HEK293 (cell line): ENCODE measurements around the gene SCN7A.

ENCODE experiments used
- CTCF ChIA-PET: fragments of 350-600 bp; formaldehyde crosslinking; extraction: SDS; loops from one replicate; lab custom pipeline; 2021; ENCODE audit warnings: antibody characterized with exemption; lab: Yijun Ruan, JAX
- POLR2A ChIA-PET: fragments of 300-600 bp; formaldehyde crosslinking; extraction: SDS; loops from one replicate; lab custom pipeline; 2020; ENCODE audit warnings: antibody characterized with exemption, inconsistent platforms; lab: Yijun Ruan, JAX
- H3K27ac ChIP-seq: fragments of 200-500 bp; sonication (Bioruptor generic); 2 replicates; pipeline ENCODE4 v1.5.1; 2014; ENCODE audit warnings: low read depth, low read length, control low read depth, inconsistent platforms; ENCODE audit errors: extremely low read depth
- H3K36me3 ChIP-seq, 2 experiments: fragments of 200-500 bp in 1 of 2; sonication (Bioruptor generic) in 1 of 2; 1 replicate in 1 of 2; 2 replicates in 1 of 2; pipeline ENCODE4 v1.5.1; 2014 to 2017; ENCODE audit warnings: inconsistent platforms in 2 of 2, low read length in 2 of 2; ENCODE audit not compliant: control insufficient read depth in 2 of 2, insufficient read depth in 1 of 2
- H3K4me1 ChIP-seq: fragments of 200-500 bp; sonication (Bioruptor generic); 2 replicates; pipeline ENCODE4 v1.5.1; 2014; ENCODE audit warnings: mild to moderate bottlenecking, low read length, inconsistent platforms; ENCODE audit not compliant: control insufficient read depth, insufficient read depth
- H3K4me3 ChIP-seq: 2 replicates; pipeline ENCODE4 v1.5.1; 2011; ENCODE audit warnings: low read depth, mild to moderate bottlenecking, control low read depth, low read length, moderate library complexity
- H3K9me3 ChIP-seq: fragments of 200-500 bp; sonication (Bioruptor generic); 2 replicates; pipeline ENCODE4 v1.5.1; 2014; ENCODE audit warnings: low read depth, low read length, inconsistent platforms; ENCODE audit not compliant: control insufficient read depth, insufficient read depth
- FEZF1 ChIP-seq: fragments of 450-650 bp; formaldehyde crosslinking; IDR thresholded peaks from 2 replicates; pipeline ENCODE4 v1.5.1; 2016; ENCODE audit warnings: missing biosample characterization, missing genetic modification characterization
- GFI1B ChIP-seq: fragments of 450-650 bp; formaldehyde crosslinking; IDR thresholded peaks from 2 replicates; pipeline ENCODE4 v1.5.1; 2016; ENCODE audit warnings: missing biosample characterization, missing genetic modification characterization
- REST ChIP-seq: fragments of 450-650 bp; formaldehyde crosslinking; IDR thresholded peaks from 2 replicates; pipeline ENCODE4 v1.5.1; 2016; ENCODE audit warnings: missing biosample characterization, missing genetic modification characterization
- ZBTB11 ChIP-seq: fragments of 450-650 bp; formaldehyde crosslinking; conservative IDR thresholded peaks from 2 replicates; pipeline ENCODE4 v1.5.1; 2016; ENCODE audit warnings: low read depth, missing biosample characterization, missing genetic modification characterization
- ZNF266 ChIP-seq: fragments of 450-650 bp; formaldehyde crosslinking; IDR thresholded peaks from 2 replicates; pipeline ENCODE4 v1.5.1; 2016; ENCODE audit warnings: missing biosample characterization, missing genetic modification characterization, low read depth
- ZNF350 ChIP-seq: fragments of 450-650 bp; formaldehyde crosslinking; IDR thresholded peaks from 2 replicates; pipeline ENCODE4 v1.5.0; 2017; ENCODE audit warnings: missing biosample characterization, mild to moderate bottlenecking, missing genetic modification characterization
- ZNF433 ChIP-seq: fragments of 450-650 bp; formaldehyde crosslinking; IDR thresholded peaks from 2 replicates; pipeline ENCODE4 v1.5.1; 2016; ENCODE audit warnings: missing biosample characterization, missing genetic modification characterization, low read depth
- ZNF48 ChIP-seq: fragments of 450-650 bp; formaldehyde crosslinking; IDR thresholded peaks from 2 replicates; pipeline ENCODE4 v1.5.1; 2016; ENCODE audit warnings: missing biosample characterization, missing genetic modification characterization
- ZNF544 ChIP-seq: fragments of 450-650 bp; formaldehyde crosslinking; IDR thresholded peaks from 2 replicates; pipeline ENCODE4 v1.5.0; 2017; ENCODE audit warnings: missing biosample characterization, missing genetic modification characterization
- ZNF560 ChIP-seq: fragments of 450-650 bp; formaldehyde crosslinking; IDR thresholded peaks from 2 replicates; pipeline ENCODE4 v1.5.1; 2017; ENCODE audit warnings: missing biosample characterization, missing genetic modification characterization, borderline replicate concordance
- ZNF610 ChIP-seq: fragments of 450-650 bp; formaldehyde crosslinking; IDR thresholded peaks from 2 replicates; pipeline ENCODE4 v1.5.1; 2016; ENCODE audit warnings: missing biosample characterization, missing genetic modification characterization, borderline replicate concordance
- ZNF626 ChIP-seq: fragments of 450-650 bp; sonication (Bioruptor Pico); formaldehyde crosslinking; IDR thresholded peaks from 2 replicates; pipeline ENCODE4 v1.5.1; 2018; ENCODE audit warnings: missing biosample characterization, missing genetic modification characterization, inconsistent platforms
- ZNF629 ChIP-seq: fragments of 450-650 bp; formaldehyde crosslinking; IDR thresholded peaks from 2 replicates; pipeline ENCODE4 v1.5.1; 2017; ENCODE audit warnings: missing biosample characterization, missing genetic modification characterization
- TF ChIP-seq, protein P1 (sequence below): fragments of 450-650 bp; formaldehyde crosslinking; IDR thresholded peaks from 2 replicates; pipeline ENCODE4 v1.5.1; 2016; ENCODE audit warnings: missing biosample characterization, missing genetic modification characterization
- TF ChIP-seq, protein P2 (sequence below): fragments of 450-650 bp; formaldehyde crosslinking; IDR thresholded peaks from 2 replicates; pipeline ENCODE4 v1.5.1; 2017; ENCODE audit warnings: missing biosample characterization, missing genetic modification characterization

SCN7A gene

GRCh38 chr2:166472332-166472731, 21.7 kb downstream of the SCN7A start:
- CTCF ChIA-PET = interaction anchor here (1.8 kb wide), 1 partner anchor 44 kb away, joined by 8 read pairs; no protein-coding TSS in a partner anchor
- Histone ChIP-seq H3K4me3 (no peak overlapping the region), H3K9me3 (no peaks in the 10 kb centered on the region), H3K36me3 (no peaks in the 10 kb centered on the region), H3K4me1 (no peaks in the 10 kb centered on the region), H3K27ac (no peak overlapping the region)
- TF ChIP-seq ZNF626 = no peak
- TF ChIP-seq FEZF1 (tag by site-specific recombination) = no peak
- no peak for TF ChIP-seq ZBTB11 (tag by site-specific recombination)
- no peak for TF ChIP-seq ZNF433 (tag by site-specific recombination)
- POLR2A ChIA-PET = no interaction called here

- Histone ChIP-seq H3K36me3 (no peaks in the 10 kb centered on the region), H3K27ac (no peak overlapping the region), H3K4me1 (no peaks in the 10 kb centered on the region), H3K9me3 (no peaks in the 10 kb centered on the region), H3K4me3 (no peak overlapping the region)
- ChIA-PET POLR2A (no interaction called here), CTCF (interaction anchor here (0.7 kb wide), 1 partner anchor 288 kb away, joined by 3 read pairs; no protein-coding TSS in a partner anchor)
- TF ChIP-seq ZNF266 (tag by site-specific recombination) = no peak
Observed at GRCh38 chr2:166468124-166469024, 25.7 kb downstream of the SCN7A start.

- Histone ChIP-seq H3K36me3 (no peaks in the 10 kb centered on the region), H3K27ac (no peak overlapping the region), H3K9me3 (no peaks in the 10 kb centered on the region), H3K4me3 (no peak overlapping the region)
- POLR2A ChIA-PET = no interaction called here
- CTCF ChIA-PET = no interaction called here
- TF ChIP-seq REST (tag by site-specific recombination) = no peak
- TF ChIP-seq, all 188 proteins: peak for 0
- H3K4me1 ChIP-seq = no peaks in the 10 kb centered on the region
Observed at GRCh38 chr2:166464187-166464586, 29.9 kb downstream of the SCN7A start.

GRCh38 chr2:166463640-166464039, 30.4 kb downstream of the SCN7A start:
- no peak overlapping the region for H3K4me3 ChIP-seq
- ChIA-PET POLR2A (no interaction called here), CTCF (interaction anchor here (0.6 kb wide), 1 partner anchor 316 kb away, joined by 3 read pairs; no protein-coding TSS in a partner anchor)
- H3K27ac ChIP-seq = no peak overlapping the region
- H3K9me3 ChIP-seq = no peaks in the 10 kb centered on the region
- H3K4me1 ChIP-seq = no peaks in the 10 kb centered on the region
- H3K36me3 ChIP-seq = no peaks in the 10 kb centered on the region
- no peak for TF ChIP-seq ZNF350 (tag by site-specific recombination)
- TF ChIP-seq, protein P1, sequence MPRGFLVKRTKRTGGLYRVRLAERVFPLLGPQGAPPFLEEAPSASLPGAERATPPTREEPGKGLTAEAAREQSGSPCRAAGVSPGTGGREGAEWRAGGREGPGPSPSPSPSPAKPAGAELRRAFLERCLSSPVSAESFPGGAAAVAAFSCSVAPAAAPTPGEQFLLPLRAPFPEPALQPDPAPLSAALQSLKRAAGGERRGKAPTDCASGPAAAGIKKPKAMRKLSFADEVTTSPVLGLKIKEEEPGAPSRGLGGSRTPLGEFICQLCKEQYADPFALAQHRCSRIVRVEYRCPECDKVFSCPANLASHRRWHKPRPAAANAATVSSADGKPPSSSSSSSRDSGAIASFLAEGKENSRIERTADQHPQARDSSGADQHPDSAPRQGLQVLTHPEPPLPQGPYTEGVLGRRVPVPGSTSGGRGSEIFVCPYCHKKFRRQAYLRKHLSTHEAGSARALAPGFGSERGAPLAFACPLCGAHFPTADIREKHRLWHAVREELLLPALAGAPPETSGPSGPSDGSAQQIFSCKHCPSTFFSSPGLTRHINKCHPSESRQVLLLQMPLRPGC (tag by site-specific recombination) = no peak
- TF ChIP-seq ZNF629 (tag by site-specific recombination) = no peak
- no peak for TF ChIP-seq ZNF544 (tag by site-specific recombination)
- TF ChIP-seq GFI1B (tag by site-specific recombination) = no peak
- no peak for TF ChIP-seq ZNF560 (tag by site-specific recombination)
- TF ChIP-seq, protein P2, sequence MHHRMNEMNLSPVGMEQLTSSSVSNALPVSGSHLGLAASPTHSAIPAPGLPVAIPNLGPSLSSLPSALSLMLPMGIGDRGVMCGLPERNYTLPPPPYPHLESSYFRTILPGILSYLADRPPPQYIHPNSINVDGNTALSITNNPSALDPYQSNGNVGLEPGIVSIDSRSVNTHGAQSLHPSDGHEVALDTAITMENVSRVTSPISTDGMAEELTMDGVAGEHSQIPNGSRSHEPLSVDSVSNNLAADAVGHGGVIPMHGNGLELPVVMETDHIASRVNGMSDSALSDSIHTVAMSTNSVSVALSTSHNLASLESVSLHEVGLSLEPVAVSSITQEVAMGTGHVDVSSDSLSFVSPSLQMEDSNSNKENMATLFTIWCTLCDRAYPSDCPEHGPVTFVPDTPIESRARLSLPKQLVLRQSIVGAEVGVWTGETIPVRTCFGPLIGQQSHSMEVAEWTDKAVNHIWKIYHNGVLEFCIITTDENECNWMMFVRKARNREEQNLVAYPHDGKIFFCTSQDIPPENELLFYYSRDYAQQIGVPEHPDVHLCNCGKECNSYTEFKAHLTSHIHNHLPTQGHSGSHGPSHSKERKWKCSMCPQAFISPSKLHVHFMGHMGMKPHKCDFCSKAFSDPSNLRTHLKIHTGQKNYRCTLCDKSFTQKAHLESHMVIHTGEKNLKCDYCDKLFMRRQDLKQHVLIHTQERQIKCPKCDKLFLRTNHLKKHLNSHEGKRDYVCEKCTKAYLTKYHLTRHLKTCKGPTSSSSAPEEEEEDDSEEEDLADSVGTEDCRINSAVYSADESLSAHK (tag by site-specific recombination) = no peak
- TF ChIP-seq ZNF48 (tag by site-specific recombination) = no peak
- no peak for TF ChIP-seq ZNF610
